ENCODE results near the gene F10. TPM values are rescaled to one million over a fixed set of nuclear protein-coding genes. Genes with fewer than 3 reads are reported as not detected.

The F10 gene
- total and polyA plus RNA-seq, 4 donors, result 85.3 to 199 (median 117) TPM

DNA sequence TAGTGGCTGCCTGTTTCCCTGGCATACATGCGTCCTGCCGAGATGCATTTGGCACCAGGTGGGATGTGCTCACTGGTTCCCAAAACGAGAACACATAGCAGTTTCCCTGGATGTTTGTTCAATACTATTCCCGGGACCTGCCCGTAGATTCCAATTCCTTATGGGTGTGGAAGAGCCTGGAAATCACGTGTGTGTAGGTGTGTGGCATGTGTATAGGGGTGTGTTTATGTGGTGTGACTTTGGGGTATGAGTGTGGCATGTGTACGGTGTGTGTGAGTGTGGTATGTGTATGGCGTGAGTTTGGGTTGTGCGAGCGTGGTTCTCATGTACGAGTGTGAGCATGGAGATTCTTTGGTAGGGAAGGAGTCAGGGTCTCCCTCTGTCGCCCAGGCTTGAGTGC is 19.9 kb upstream of the F10 start:
- no peak overlapping the region for H3K9ac ChIP-seq (ENCODE audit: low read depth in 1 of 2, low read length in 2 of 2)
- WGBS, result 90% methylated on average over 12 of the region's 12 CpGs
- no peaks in the 10 kb centered on the region for H3K27me3 ChIP-seq (ENCODE audit: control insufficient read depth in 4 of 4, insufficient read depth in 4 of 4, low read length in 3 of 4)
- no peaks in the 10 kb centered on the region for H3K9me3 ChIP-seq (ENCODE audit: control insufficient read depth in 4 of 4, low read length in 3 of 4)
- H3K27ac ChIP-seq (ENCODE audit: low read depth in 1 of 2, low read length in 2 of 2), result no peak overlapping the region
- no peak overlapping the region for H3K4me3 ChIP-seq (ENCODE audit: low read depth in 1 of 3, low read length in 3 of 3)
- DNase-seq (ENCODE audit: low spot score), result no peak
- TF ChIP-seq HNF4A (conservative IDR thresholded peaks at IDR 0.05), result no peak
- TF ChIP-seq JUND (IDR thresholded peaks at IDR 0.05), result no peak
- TF ChIP-seq, protein P1, sequence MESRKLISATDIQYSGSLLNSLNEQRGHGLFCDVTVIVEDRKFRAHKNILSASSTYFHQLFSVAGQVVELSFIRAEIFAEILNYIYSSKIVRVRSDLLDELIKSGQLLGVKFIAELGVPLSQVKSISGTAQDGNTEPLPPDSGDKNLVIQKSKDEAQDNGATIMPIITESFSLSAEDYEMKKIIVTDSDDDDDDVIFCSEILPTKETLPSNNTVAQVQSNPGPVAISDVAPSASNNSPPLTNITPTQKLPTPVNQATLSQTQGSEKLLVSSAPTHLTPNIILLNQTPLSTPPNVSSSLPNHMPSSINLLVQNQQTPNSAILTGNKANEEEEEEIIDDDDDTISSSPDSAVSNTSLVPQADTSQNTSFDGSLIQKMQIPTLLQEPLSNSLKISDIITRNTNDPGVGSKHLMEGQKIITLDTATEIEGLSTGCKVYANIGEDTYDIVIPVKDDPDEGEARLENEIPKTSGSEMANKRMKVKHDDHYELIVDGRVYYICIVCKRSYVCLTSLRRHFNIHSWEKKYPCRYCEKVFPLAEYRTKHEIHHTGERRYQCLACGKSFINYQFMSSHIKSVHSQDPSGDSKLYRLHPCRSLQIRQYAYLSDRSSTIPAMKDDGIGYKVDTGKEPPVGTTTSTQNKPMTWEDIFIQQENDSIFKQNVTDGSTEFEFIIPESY (IDR thresholded peaks at IDR 0.05), result no peak
- TF ChIP-seq GABPA (IDR thresholded peaks at IDR 0.05 in 1 of 2, conservative IDR thresholded peaks at IDR 0.05 in 1 of 2), result no peak
- TF ChIP-seq, protein P2, sequence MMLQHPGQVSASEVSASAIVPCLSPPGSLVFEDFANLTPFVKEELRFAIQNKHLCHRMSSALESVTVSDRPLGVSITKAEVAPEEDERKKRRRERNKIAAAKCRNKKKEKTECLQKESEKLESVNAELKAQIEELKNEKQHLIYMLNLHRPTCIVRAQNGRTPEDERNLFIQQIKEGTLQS (IDR thresholded peaks at IDR 0.05), result no peak
- TF ChIP-seq RAD21 (IDR thresholded peaks at IDR 0.05), result no peak
- TF ChIP-seq FOXA1 (IDR thresholded peaks at IDR 0.05), result no peak
- TF ChIP-seq, protein P3, sequence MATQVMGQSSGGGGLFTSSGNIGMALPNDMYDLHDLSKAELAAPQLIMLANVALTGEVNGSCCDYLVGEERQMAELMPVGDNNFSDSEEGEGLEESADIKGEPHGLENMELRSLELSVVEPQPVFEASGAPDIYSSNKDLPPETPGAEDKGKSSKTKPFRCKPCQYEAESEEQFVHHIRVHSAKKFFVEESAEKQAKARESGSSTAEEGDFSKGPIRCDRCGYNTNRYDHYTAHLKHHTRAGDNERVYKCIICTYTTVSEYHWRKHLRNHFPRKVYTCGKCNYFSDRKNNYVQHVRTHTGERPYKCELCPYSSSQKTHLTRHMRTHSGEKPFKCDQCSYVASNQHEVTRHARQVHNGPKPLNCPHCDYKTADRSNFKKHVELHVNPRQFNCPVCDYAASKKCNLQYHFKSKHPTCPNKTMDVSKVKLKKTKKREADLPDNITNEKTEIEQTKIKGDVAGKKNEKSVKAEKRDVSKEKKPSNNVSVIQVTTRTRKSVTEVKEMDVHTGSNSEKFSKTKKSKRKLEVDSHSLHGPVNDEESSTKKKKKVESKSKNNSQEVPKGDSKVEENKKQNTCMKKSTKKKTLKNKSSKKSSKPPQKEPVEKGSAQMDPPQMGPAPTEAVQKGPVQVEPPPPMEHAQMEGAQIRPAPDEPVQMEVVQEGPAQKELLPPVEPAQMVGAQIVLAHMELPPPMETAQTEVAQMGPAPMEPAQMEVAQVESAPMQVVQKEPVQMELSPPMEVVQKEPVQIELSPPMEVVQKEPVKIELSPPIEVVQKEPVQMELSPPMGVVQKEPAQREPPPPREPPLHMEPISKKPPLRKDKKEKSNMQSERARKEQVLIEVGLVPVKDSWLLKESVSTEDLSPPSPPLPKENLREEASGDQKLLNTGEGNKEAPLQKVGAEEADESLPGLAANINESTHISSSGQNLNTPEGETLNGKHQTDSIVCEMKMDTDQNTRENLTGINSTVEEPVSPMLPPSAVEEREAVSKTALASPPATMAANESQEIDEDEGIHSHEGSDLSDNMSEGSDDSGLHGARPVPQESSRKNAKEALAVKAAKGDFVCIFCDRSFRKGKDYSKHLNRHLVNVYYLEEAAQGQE (IDR thresholded peaks at IDR 0.05), result no peak
- no peak for TF ChIP-seq TAF1 (conservative IDR thresholded peaks at IDR 0.05)
- TF ChIP-seq, protein P4, sequence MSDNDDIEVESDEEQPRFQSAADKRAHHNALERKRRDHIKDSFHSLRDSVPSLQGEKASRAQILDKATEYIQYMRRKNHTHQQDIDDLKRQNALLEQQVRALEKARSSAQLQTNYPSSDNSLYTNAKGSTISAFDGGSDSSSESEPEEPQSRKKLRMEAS (IDR thresholded peaks at IDR 0.05), result no peak
- TF ChIP-seq, protein P5, sequence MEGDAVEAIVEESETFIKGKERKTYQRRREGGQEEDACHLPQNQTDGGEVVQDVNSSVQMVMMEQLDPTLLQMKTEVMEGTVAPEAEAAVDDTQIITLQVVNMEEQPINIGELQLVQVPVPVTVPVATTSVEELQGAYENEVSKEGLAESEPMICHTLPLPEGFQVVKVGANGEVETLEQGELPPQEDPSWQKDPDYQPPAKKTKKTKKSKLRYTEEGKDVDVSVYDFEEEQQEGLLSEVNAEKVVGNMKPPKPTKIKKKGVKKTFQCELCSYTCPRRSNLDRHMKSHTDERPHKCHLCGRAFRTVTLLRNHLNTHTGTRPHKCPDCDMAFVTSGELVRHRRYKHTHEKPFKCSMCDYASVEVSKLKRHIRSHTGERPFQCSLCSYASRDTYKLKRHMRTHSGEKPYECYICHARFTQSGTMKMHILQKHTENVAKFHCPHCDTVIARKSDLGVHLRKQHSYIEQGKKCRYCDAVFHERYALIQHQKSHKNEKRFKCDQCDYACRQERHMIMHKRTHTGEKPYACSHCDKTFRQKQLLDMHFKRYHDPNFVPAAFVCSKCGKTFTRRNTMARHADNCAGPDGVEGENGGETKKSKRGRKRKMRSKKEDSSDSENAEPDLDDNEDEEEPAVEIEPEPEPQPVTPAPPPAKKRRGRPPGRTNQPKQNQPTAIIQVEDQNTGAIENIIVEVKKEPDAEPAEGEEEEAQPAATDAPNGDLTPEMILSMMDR (IDR thresholded peaks at IDR 0.05; ENCODE audit: low read depth, low read length, missing input control), result no peak
- no peak for TF ChIP-seq FOXA2 (IDR thresholded peaks at IDR 0.05)
- TF ChIP-seq SP1 (IDR thresholded peaks at IDR 0.05), result no peak
- TF ChIP-seq RXRA (IDR thresholded peaks at IDR 0.05), result no peak
- no peak for TF ChIP-seq YY1 (IDR thresholded peaks at IDR 0.05)
- TF ChIP-seq HNF4G (IDR thresholded peaks at IDR 0.05), result no peak
- TF ChIP-seq EGR1 (IDR thresholded peaks at IDR 0.05; ENCODE audit: low read depth in 2 of 2), result no peak
- TF ChIP-seq NR2F2 (IDR thresholded peaks at IDR 0.05), result no peak
- H3K4me1 ChIP-seq (ENCODE audit: control insufficient read depth in 4 of 4, insufficient read depth in 4 of 4, low read length in 3 of 4), result peaks cover 2 to 11% (median 8%) of the 10 kb centered on the region in 4 donors
- H3K36me3 ChIP-seq (ENCODE audit: control insufficient read depth in 4 of 4, insufficient read depth in 3 of 4, low read depth in 1 of 4, low read length in 3 of 4), result peaks cover 0 to 4% (median 1%) of the 10 kb centered on the region in 4 donors
